GM18870 (cell line): ENCODE data around the gene KRT4.

Experiments
- ATAC-seq: cut with Tn5 transposase; IDR thresholded peaks from one replicate; pipeline ENCODE4 v1.9.1; 2021; ENCODE audit warnings: moderate library complexity; ENCODE audit not compliant: unreplicated experiment

KRT4 gene

DNA sequence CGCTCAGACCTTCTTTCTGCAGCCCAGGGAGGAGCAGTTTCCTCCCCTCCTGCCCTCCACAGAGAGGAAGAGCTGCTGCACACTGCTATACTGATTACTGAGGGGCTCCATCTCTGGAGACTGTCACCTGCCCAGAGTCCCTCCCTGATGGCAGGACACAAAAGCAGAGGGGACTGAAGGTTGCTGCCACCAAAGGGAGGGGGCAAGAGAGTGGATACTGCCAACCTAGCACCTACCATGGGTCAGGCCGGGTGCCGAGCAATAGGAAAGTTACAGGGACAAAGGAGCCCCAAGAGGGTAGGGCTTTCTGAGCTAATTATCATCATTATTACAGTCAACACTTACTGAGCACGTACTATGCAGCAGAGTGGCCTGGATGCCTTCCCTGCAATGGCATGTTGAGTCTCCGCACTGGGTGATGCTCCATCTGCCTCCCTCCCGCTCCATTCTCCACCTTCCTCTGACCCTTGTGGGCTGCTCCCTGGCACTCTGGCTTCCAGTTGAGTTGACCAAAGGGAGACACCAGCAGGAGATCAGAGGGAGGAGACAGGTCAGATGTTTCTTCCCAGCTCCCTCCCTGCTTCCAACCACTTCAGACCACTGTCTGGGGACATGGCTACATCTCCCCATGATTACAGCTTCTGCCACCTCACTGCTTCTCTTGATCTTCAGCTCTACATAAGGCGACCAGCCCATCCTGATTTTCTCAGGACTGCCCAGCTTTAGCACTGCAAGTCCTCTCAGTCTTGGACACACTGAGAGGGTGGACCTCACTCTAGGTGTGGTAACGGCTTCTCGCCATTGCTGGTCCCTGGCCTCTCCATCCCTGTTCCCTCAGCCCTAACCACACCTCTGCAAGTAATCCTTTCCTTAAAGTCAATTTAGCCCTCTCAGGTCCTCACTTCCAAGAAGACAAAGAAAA, 22.8 kb upstream of the KRT4 start:
- no peak for ATAC-seq

DNA sequence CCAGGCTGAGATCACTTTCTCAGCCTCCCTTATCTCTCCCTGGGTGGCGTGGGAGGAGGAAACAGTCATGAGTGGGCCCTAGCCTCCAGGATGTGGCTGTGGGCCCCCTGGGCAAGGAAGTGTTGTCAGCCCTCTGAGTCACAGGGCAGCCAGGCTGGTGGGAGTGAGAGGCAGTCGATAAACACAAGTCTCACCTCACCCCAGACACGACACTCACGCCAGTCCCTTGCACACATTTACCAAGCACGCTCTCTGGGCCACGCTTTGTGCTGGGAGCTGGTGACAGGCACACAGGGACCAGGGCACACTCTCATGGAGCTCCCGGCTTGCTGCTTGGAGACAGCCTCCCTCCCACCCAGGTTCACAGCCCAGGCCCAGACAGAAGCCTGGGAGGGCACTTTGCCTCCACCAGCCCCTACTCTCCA, 22.1 kb upstream of the KRT4 start:
- no peak for ATAC-seq

DNA sequence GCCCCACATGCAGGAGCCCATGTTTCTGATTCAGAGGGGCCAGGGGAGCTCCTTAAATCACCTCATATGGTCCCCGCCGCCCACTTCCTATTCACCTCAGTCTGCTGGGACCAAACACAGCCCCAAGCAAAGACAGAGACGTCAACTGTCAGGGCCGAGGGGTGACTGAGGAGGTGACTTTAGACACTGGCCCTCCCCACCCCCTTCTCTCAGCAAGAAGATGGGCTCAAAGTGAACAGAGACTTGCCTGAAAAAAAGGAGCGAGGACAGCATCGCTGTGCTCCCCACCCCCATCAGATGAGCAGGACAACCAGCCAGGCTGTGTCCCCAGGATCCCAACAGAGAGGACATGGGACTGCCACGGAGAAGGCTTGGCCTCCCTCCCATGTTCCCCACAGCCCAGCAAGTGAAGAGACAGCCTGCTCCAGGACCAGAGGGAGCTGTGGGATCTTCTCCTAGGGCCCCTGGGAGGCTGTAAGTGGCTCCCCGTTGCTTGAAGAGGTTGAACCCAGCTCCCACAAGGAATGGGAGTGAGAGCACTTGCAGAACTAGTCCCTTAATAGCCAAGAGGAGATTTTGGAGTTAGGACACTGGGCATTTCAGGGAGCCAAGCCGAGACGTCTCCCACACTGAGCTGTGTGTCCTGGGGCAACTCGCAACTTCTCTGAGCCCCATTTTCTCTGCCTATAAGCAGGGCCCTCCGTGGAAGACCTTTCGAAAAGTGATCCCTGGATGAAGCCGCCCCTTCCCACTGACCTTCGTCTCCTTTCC, 21.5 kb upstream of the KRT4 start:
- ATAC-seq = no peak

DNA sequence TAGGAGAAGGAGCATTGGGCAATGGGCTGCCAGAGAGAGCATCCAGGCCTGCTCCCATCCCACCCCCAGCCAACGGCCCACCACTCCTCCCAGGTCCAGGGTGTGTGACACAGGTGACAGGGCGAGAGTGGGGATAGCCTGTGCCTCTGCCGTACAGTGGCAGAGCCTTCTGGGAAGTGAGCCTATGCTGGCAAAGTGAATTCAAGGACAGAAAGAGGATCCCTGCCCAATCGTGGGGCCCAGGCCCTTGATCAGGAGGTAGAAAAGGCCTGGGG, 20.7 kb upstream of the KRT4 start:
- ATAC-seq = no peak

DNA sequence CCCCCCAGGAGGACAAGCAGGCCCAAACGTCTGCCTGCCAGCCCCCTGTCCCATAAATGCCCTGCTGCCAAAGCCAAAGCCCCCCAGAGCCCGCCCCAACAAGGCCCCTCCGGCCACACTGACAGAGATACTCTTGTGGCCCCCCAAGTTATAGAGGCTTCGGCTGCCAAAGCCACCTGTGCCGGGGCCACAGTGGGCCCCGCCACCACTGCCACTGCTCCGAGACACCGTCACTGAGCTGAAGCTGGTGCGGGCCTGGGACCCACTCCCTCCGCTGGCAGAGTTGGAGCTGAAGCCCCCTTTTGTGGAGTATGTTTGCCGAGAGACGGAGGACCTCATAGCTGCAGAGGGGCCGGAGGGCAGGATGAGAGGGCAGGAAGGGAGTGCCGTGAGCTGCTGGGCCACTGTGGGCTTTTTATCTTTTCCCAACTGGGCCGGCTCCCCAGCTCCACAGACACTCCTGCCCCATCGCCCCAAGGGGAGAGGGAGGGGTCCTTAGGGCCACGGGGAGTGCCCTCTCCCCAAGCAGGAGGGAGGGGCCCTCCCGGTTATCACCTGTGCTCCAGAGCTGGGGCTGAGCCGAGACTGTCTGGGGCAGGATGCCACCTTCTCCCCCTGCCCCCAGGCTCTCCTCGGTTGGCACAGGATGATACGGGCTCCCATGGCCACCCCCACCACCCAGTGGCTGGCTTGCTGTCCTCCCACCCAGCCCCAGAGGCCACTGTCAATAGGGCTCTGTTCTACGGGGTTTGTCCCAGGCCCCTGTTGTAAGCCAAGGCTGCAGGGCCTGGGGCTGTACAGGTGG, 20.2 kb upstream of the KRT4 start, which contains the start of gene KRT79:
KRT79 (minus strand) TSS at position 390 of the 805 bp plus-strand sequence; CDS start at position 339, 51 bp downstream.
- ATAC-seq = no peak

DNA sequence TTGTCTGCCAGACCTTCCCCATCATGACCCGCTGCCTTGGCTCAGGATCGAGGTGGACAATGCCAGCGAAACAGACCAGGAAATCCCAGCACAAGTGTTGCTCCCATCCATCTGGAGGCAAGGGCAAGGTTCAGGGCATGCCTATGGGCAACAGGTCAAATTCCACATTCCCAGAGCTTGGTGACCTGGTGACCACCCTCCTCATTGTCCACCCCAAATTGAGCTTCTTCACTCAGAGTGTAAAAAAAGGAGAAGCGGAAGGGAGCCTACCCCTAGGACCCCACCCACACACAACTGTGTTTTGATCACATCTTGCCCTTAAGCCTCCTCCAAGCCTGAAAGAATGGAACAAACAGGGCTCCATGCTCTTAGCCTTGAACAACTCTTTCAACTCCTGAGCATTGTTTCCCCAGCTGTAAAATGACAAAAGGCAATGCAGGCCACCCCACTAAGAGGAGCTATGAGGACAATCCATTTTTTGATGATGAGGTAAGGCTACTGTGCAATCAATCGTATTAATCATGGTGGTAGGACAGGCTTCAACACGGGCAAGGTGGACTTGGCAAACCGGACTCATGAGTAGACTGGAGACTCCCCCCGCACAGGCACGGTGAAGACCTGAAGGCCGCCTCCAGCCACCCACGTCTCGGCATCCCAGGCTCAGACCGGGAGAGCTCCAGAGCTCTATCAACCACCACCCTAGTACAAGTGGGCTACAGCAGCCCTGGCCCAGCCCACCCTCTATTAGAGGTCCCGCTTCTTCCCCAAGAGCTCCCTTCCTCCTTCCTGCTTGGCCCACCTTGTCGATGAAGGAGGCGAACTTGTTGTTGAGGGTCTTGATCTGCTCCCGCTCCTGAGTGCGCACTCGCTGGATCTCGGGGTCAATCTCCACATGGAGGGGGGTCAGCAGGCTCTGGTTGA, 19.3 kb upstream of the KRT4 start:
- ATAC-seq = no peak

DNA sequence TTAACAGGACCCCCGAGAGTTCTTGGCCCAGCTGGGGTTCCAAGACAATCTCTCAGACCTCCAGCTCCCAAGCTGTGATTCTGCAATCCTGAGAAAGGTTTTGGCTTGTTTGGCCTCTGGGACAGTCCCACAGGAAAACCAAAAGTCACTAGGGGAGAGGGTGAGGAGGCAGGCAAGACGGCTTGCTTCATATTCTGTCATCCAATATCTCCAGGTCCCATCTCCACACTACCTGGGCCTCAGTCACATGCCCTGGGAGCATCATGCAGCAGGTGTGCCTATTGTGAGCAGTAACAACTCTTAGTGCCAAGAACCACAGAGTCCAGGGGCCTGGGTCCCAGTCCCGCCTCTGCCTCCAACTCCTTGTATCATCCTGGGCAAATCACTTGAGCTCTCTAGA, 18.5 kb upstream of the KRT4 start:
- ATAC-seq = no peak

DNA sequence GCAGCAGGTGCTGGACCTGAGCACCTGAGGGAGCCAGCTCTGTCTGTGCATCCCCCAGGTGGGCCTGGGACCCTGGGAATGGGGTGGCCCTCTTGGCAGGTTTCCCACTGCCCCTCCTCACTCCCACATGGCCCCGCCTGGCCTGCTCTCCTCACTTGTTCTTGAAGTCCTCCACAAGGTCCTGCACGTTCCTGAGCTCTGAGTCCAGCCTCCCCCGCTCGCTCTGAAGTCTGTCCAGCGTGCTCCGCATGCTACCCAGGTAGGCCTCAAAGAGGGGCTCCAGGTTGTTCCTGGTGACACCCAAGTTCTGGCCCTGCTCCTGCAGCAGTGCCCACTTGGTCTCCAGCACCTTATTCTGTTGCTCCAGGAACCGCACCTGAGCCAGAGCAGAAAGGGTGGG, 17.3 kb upstream of the KRT4 start:
- no peak for ATAC-seq

DNA sequence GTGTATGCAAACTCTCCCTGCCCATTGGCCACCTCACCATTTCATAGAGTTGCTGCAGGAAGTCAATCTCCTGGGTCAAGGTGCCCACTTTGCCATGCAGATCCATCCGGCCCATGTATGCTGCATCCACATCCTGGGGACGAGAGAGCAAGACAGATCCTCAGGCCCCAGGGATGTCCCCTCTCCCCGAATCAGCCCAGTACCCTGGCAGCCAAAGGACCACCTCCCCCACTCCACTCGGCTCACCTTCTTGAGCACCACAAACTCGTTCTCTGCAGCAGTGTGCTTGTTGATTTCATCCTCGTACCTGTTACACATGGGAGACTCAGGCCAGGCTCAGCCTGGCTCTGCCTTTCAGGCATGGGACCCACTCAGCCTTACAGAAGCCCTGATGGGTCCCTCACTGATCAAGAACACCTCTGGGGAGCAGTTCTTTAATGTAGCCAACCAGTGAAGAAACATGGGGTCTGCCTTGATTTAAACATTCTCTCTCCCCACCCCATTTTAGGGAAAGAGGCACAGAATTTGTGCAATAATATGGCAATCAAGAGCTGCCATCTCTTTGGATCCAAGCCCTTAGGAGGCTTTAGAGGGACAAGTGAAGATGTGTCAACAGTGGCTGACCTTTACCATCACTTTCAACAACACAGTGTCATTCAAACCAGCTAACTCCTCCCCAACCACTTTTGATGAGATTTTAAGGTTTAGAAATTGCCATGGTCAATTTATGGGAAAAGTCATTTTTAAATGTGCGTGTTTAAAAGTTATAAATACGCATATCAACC, 16.3 kb upstream of the KRT4 start:
- ATAC-seq = no peak

DNA sequence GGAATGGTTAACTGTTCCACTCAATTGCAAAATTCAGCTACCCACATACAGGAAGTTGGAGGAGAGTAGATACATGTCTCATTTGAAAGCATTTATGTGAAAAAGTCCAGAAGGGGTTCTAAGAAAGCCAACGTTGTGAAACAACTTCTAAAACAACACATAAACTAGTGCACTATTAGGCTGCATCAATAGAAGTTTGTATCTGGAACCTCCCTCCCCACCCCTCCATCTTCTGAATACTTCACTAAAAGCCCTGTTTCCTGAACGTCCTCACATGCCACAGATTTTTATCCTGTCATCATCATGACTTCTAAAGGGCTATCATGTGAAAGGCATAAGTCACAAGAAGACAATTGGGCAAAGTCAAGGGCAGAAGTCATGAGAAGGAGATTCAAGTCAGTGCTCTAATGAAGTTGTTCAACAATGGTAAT, 14.7 kb upstream of the KRT4 start:
- ATAC-seq = no peak

DNA sequence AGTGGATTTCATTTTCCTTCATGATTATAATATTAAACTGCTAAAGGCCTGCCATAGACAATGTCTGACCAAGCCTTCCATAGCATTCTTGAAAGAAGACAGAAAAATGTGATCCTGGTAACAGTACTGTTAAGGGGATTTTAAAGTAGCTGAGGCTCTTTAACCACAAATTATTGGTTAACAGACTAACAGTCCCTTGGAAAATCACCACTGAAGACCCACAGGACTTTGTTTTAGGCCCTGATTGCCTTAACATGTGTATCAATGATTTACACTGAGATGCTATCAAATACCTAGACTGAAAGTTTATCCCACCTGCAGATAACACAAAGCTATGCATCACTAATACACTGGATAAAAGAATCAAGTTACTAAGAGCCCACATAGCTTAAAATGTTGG, 14.2 kb upstream of the KRT4 start:
- ATAC-seq = no peak

DNA sequence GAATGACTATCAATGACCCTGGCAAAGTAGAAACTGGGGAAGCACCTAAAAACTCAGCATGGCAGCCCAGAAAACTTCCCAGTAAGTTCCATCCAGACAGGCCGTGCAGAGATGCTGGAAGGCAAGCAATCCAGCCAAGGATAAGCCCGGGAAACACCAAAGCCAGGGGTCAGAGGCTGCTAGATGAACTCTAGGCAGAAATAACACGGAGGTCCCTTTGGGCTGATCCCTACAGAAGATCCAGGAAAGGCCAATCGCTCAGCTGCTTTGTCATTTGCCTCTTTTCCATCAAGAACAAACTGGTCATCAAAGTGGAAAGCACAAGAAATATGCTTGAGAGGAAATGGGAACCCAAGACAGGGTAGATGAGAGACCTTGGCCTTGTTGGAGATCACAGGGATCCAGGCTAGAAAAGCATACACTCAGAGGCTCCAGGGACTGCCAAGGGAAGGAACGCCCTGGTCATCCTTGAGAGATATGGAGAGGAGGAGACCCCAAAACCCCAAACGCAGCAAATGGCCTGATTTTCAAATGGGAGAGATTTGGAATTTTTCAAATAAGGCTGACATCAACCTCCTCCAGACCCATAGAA, 13.7 kb upstream of the KRT4 start:
- ATAC-seq = no peak

DNA sequence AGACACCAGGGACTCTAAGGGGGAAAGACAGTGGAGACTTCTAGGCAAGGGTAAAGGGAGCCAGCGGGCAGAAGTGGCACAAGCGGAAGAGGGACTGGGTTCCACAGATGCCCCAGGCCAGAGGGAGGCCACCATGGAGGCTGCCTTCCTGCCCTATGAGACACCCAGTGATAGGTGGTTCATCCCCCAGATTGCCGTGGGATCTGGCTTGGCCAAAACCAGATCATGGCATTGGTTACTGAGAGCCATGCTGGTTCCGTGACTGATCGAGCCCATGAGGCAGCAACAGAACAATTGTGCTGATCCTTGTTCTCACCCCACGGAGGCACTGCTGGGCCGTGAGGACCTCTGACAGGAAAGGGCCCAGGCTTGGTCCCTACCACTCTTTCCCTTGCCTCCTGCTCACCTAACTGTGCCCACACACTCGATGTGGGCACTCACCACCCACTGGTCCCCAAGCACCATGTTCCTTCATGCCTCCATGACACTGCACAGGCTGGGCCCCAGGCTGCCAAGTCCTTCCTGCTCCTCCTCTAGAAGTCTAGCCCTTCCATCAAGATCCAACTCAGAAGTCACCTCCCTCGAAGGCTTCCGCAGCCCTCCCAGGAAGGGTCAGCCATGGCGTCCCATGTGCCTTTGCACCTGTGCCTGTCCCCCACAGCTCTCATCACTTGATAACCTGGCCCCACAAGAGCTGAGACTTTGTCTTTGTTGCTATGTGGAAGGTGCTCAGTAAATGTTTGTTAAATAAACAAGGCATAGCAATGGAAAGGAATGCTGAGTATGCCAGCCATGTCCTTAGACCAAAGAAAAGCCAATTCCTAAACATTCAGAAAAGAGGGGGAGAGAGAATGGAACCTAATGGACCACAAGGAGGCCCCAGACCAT, 12.9 kb upstream of the KRT4 start:
- ATAC-seq = no peak

DNA sequence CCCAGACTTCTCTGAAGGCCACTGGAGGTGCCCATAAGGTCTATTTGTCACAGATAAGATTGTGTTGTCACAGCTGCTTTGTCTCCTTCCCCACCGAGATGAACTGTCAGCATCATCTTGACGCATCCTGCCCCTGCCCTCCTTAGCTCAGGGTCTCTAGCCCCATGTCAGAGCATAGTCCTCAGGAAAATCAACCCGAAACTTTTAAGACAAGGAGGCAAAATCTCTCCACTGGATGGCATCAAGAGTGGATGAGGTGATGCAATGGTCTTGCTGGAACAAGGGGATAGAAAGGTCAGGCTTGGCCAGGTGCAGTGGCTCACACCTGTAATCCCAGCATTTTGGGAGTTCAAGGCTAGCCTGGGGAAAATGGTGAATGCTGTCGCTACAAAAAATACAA, 12.0 kb upstream of the KRT4 start:
- ATAC-seq = no peak

DNA sequence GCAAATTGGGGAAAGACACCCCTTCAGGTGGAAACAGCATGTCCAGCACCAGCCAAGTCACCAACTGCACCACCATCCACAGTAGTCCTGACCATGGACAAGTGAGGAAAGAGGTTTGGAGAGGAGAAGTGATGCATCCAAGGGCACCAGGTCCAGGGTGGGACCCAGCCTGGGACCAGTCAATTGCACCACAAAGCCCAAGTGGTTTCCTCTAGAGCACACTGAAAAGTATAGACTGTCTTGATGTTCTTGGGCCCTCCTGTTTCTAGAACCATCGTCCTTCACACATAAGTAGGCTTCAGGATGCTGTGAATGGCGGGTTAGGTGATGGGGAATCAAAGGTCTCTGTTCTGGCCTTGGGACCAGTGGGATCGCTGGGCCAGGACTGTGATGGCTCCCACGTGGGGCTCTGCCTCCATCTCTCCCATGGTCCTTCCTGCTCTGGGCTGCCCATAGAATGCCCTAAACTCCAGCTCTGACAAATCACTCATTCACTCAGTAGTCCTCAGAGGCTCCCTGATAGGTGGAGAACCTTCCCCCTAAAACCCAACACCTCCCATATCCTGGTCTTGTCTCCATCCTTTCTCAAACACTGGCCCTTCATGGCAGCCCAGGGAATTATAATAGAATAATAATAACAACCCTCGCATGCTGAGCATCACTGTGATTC, 11.0 kb upstream of the KRT4 start:
- no peak for ATAC-seq

DNA sequence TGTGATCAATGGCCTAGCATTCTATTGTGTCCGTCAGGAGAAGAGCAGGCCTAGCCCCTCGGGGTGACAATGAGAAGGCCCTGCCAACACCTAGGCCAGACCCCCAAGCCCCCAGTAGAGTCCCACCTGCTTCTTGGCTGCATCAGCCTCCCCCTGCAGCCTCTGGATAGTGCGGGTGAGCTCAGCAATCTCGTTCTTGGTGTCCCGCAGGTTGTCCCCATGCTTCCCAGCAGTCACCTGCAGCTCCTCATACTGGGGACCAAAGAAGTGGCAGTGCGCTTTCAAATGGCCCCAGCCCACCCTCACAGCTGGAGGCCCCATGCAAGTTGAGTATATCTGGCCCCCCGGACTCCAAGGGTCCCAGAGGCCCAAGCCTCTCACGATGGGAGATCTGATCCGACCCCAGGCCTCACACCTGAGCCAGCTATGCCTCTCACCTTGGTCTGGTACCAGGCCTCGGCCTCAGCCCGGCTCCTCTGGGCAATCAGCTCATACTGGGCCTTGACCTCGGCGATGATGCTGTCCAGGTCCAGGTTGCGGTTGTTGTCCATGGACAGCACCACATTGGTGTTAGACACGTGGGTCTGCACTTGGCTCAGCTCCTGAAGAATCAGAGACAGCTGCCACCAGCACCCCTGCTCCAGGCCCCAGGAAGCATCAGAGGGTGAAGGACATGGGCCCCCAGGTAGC, 10.0 kb upstream of the KRT4 start:
- no peak for ATAC-seq
